HepG2 (cell line): ENCODE results near the gene DDR2. TPM values are rescaled to one million over a fixed set of nuclear protein-coding genes. Genes with fewer than 3 reads are reported as not detected.

Experiments
- ATAC-seq: fragments of 200-7000 bp; cut with Tn5 transposase; 3 replicates; pipeline ENCODE4 v1.9.1; 2020; ENCODE audit warnings: mild to moderate bottlenecking, moderate library complexity
- BruUV-seq: library from RNA; stranded (reverse); fragments of 400-500 nt; replicated peaks from 2 replicates; lab custom pipeline; 2021; lab: Mats Ljungman, UMichigan
- CTCF ChIA-PET: fragments of 300-600 bp; formaldehyde crosslinking; extraction: SDS; loops from one replicate; lab custom pipeline; 2021; ENCODE audit warnings: low total read pairs, inconsistent platforms, low intra/inter-chr PET ratio; lab: Yijun Ruan, JAX
- POLR2A ChIA-PET: fragments of 350-600 bp; sonication (Branson Sonifier 250); formaldehyde crosslinking; loops from one replicate; lab custom pipeline; 2020; ENCODE audit warnings: antibody characterized with exemption, inconsistent platforms; lab: Yijun Ruan, JAX
- DNase-seq: peaks from one replicate; pipeline ENCODE4 v3.0.0-alpha.2; 2015; ENCODE audit warnings: low spot score
- FAIRE-seq: peaks from 3 replicates; lab custom pipeline; 2011; peaks lifted over from hg19 to GRCh38; lab: Jason Lieb, UNC
- H2AFZ ChIP-seq: one replicate; pipeline ENCODE4 v1.6.1; 2011; ENCODE audit warnings: low read length, inconsistent platforms
- H3K27ac ChIP-seq: fragments of 300-600 bp; 3 replicates; pipeline ENCODE4 v1.8.0; 2011; ENCODE audit warnings: mixed run types, mild to moderate bottlenecking, mixed read lengths, low read length, inconsistent platforms; ENCODE audit not compliant: insufficient read depth; ENCODE audit errors: extremely low read length
- H3K27me3 ChIP-seq, 2 experiments: fragments of 200-600 bp in 1 of 2; 2 replicates in 1 of 2; 3 replicates in 1 of 2; pipeline versions ENCODE4 v1.6.0 to v1.8.0; 2011; ENCODE audit warnings: low read length in 2 of 2, mild to moderate bottlenecking in 2 of 2, moderate library complexity in 2 of 2, inconsistent platforms in 1 of 2; ENCODE audit not compliant: insufficient read depth in 2 of 2, control insufficient read depth in 1 of 2
- H3K36me3 ChIP-seq, 2 experiments: fragments of 200-600 bp in 1 of 2; replicated peaks in 1 of 2; 2 replicates in 1 of 2; 3 replicates in 1 of 2; pipeline versions ENCODE4 v1.5.1 to v1.8.0; 2011; ENCODE audit warnings: low read length in 2 of 2, inconsistent platforms in 1 of 2; ENCODE audit not compliant: insufficient read depth in 2 of 2, control insufficient read depth in 1 of 2
- H3K4me1 ChIP-seq: 2 replicates; pipeline ENCODE4 v1.5.1; 2012; ENCODE audit warnings: low read length, inconsistent platforms; ENCODE audit not compliant: insufficient read depth
- H3K4me2 ChIP-seq: 2 replicates; pipeline ENCODE4 v1.6.0; 2011; ENCODE audit warnings: low read depth, low read length, inconsistent platforms
- H3K4me3 ChIP-seq, 3 experiments: fragments of 200-600 bp in 1 of 3; sonication (generic), shearing (Covaris generic) in 1 of 3; replicated peaks in 1 of 3; 2 replicates each; pipeline ENCODE4 v1.5.1; 2011 to 2016; ENCODE audit warnings: low read length in 3 of 3, inconsistent platforms in 2 of 3, low read depth in 2 of 3, mild to moderate bottlenecking in 2 of 3, control low read depth in 1 of 3, mixed read lengths in 1 of 3; ENCODE audit not compliant: insufficient read depth in 1 of 3
- H3K79me2 ChIP-seq: one replicate; pipeline ENCODE4 v1.6.1; 2011; ENCODE audit warnings: low read length, inconsistent platforms; ENCODE audit not compliant: insufficient read depth
- H3K9ac ChIP-seq: 2 replicates; pipeline ENCODE4 v1.6.0; 2011; ENCODE audit warnings: mild to moderate bottlenecking, low read depth, low read length, inconsistent platforms; ENCODE audit not compliant: insufficient read depth
- H3K9me3 ChIP-seq: 2 replicates; pipeline ENCODE4 v1.5.1; 2012; ENCODE audit warnings: mild to moderate bottlenecking, low read length
- H4K20me1 ChIP-seq: 2 replicates; pipeline ENCODE4 v1.6.0; 2011; ENCODE audit warnings: inconsistent platforms, mild to moderate bottlenecking, low read length, moderate library complexity; ENCODE audit not compliant: insufficient read depth
- BRCA1 ChIP-seq: sonication (generic); formaldehyde crosslinking; IDR thresholded peaks from 2 replicates; pipeline ENCODE4 v1.4.0; 2020; ENCODE audit warnings: missing genetic modification reagents
- IRF9 ChIP-seq: sonication (generic); formaldehyde crosslinking; IDR thresholded peaks from 2 replicates; pipeline ENCODE4 v1.8.0; 2022; ENCODE audit warnings: missing genetic modification reagents, mild to moderate bottlenecking, borderline replicate concordance
- KDM3A ChIP-seq: IDR thresholded peaks from 2 replicates; pipeline ENCODE4 v1.6.1; 2018; ENCODE audit warnings: low read depth, missing compliant biosample characterization
- MEF2D ChIP-seq: sonication (generic); formaldehyde crosslinking; IDR thresholded peaks from 2 replicates; pipeline ENCODE4 v1.5.1; 2020; ENCODE audit warnings: mild to moderate bottlenecking, missing genetic modification reagents
- MLLT10 ChIP-seq: sonication (generic); formaldehyde crosslinking; IDR thresholded peaks from 2 replicates; pipeline ENCODE4 v1.4.0; 2020; ENCODE audit warnings: missing genetic modification reagents
- NFATC3 ChIP-seq: sonication (generic); formaldehyde crosslinking; IDR thresholded peaks from 2 replicates; pipeline ENCODE4 v1.5.1; 2020; ENCODE audit warnings: mild to moderate bottlenecking, missing genetic modification reagents
- POLR2A ChIP-seq, 2 experiments: IDR thresholded peaks; 2 replicates each; pipeline ENCODE4 v1.6.1; 2011; ENCODE audit warnings: low read depth in 2 of 2, low read length in 2 of 2, mild to moderate bottlenecking in 1 of 2, moderate library complexity in 1 of 2; ENCODE audit not compliant: insufficient read depth in 1 of 2
- RELA ChIP-seq: sonication (generic); formaldehyde crosslinking; IDR thresholded peaks from 2 replicates; pipeline ENCODE4 v1.4.0; 2020; ENCODE audit warnings: missing genetic modification reagents
- WIZ ChIP-seq: sonication (generic); formaldehyde crosslinking; IDR thresholded peaks from 2 replicates; pipeline ENCODE4 v1.5.1; 2020; ENCODE audit warnings: mild to moderate bottlenecking, missing genetic modification reagents
- ZBTB10 ChIP-seq: sonication (generic); formaldehyde crosslinking; IDR thresholded peaks from 2 replicates; pipeline ENCODE4 v1.4.0; 2020; ENCODE audit warnings: missing genetic modification reagents, borderline replicate concordance
- ZBTB44 ChIP-seq: sonication (generic); formaldehyde crosslinking; IDR thresholded peaks from 2 replicates; pipeline ENCODE4 v1.4.0; 2020; ENCODE audit warnings: missing genetic modification reagents
- ZNF547 ChIP-seq: sonication (generic); formaldehyde crosslinking; IDR thresholded peaks from 2 replicates; pipeline ENCODE4 v1.5.1; 2020; ENCODE audit warnings: mild to moderate bottlenecking, missing genetic modification reagents
- ZNF552 ChIP-seq: sonication (generic); formaldehyde crosslinking; IDR thresholded peaks from 2 replicates; pipeline ENCODE4 v1.9.0; 2022; ENCODE audit warnings: missing genetic modification reagents, mild to moderate bottlenecking, borderline replicate concordance
- ZNF562 ChIP-seq: sonication (generic); formaldehyde crosslinking; IDR thresholded peaks from 2 replicates; pipeline ENCODE4 v1.8.0; 2022; ENCODE audit warnings: missing genetic modification reagents, borderline replicate concordance
- WGBS: methylation state at CpG from one replicate; pipeline ENCODE4 v1.1.6; 2017; ENCODE audit warnings: low lambda C conversion rate; 5-methylcytosine and 5-hydroxymethylcytosine counted together
- in situ Hi-C: cut with HindIII; loops from 2 replicates; pipeline ENCODE4 v1.10.0; 2017; ENCODE audit warnings: low pct_unique_long_range_greater_than_20kb; ENCODE audit not compliant: extremely low pct_ligation_motif_present
- intact Hi-C: fragments of 100-400 bp; cut with micrococcal nuclease; formaldehyde crosslinking; loops from one replicate; pipeline ENCODE4 v1.10.0; 2022; ENCODE audit not compliant: unreplicated experiment
- polyA plus RNA-seq, 8 experiments: library from polyadenylated mRNA; depleted of rRNA in 3 of 8; stranded (reverse) in 7 of 8; unstranded in 1 of 8; fragments of >200 nt; fragmentation: Illumina TruSeq in 4 of 8; extraction: Trizol in 4 of 8; gene quantifications; 2 replicates each; pipeline versions ENCODE4 v1.2.1 to v1.2.3, GENCODE V29; 2011 to 2016; ENCODE audit warnings: low read depth in 4 of 8, missing spikeins in 1 of 8, mixed read lengths in 1 of 8; ENCODE audit not compliant: insufficient read depth in 1 of 8
- total RNA-seq, 5 experiments: library from RNA; depleted of rRNA; stranded (reverse); fragments of >200 nt; fragmentation: Illumina TruSeq; extraction: Trizol; gene quantifications; 2 replicates each; pipeline ENCODE4 v1.2.3, GENCODE V29; 2016; ENCODE audit warnings: low read depth in 1 of 5

Gene DDR2
- total and polyA plus RNA-seq, 2 of the 13 experiments (the other 11 are each of a cell fraction or from before 2014, with no cell fraction given) = 0.36 to 0.38 TPM

DNA sequence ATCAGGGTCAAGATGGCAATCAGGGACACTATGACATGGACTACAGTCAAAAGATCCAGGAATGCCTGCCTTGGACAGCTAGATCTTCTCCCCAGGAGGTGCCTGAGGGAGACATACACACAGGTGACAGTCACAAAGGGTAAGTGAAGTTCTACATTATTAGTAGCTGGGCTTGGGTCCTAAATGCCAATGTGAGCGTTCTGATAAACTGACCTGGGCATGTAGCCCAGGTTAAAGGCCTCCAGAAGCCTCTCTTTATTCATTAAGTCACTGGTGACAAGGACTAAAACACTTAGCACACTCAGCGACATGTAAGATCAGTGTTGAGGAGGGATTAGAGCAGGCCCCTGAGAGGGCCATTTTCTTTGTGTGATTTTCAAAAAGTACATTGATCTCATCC is 109.3 kb downstream of the DDR2 start:
- Histone ChIP-seq H3K4me2 (no peak overlapping the region), H3K9me3 (no peaks in the 10 kb centered on the region), H3K4me1 (peaks cover 18% of the 10 kb centered on the region), H3K4me3 (no peak overlapping the region)
- in situ Hi-C loops = no loop called here
- CTCF ChIA-PET = no interaction called here
- TF ChIP-seq ZNF552 = no peak
- no peak for TF ChIP-seq ZBTB10
- no peak for TF ChIP-seq IRF9 (CRISPR knock-in tag)
- no peak for TF ChIP-seq WIZ (CRISPR knock-in tag)
- no peak for TF ChIP-seq ZNF547 (CRISPR knock-in tag)
- TF ChIP-seq BRCA1 (CRISPR knock-in tag) = no peak
- no peak for TF ChIP-seq ZBTB44 (CRISPR knock-in tag)
- TF ChIP-seq NFATC3 (CRISPR knock-in tag) = no peak
- TF ChIP-seq RELA (CRISPR knock-in tag) = no peak
- no peak for TF ChIP-seq KDM3A (CRISPR knock-in tag)
- TF ChIP-seq ZNF562 (CRISPR knock-in tag) = no peak
- TF ChIP-seq POLR2A (IDR thresholded peaks at IDR 0.05; ENCODE audit: insufficient read depth in 1 of 2, low read depth in 2 of 2, low read length in 2 of 2) = no peak
- TF ChIP-seq MEF2D (CRISPR knock-in tag) = no peak
- no peak for TF ChIP-seq MLLT10
- TF ChIP-seq, all 625 proteins: peak for 0
- no peak overlapping the region for H3K9ac ChIP-seq
- no peaks in the 10 kb centered on the region for H3K36me3 ChIP-seq
- H2AFZ ChIP-seq = no peak overlapping the region
- no peaks in the 10 kb centered on the region for H3K27me3 ChIP-seq
- intact Hi-C loops = no loop called here
- POLR2A ChIA-PET = no interaction called here
- H3K79me2 ChIP-seq = no peaks in the 10 kb centered on the region
- H4K20me1 ChIP-seq = no peaks in the 10 kb centered on the region
- no peak for ATAC-seq
- BruUV-seq = no TSS peak
- WGBS = 93% methylated on average over 2 of the region's 2 CpGs
- DNase-seq = no peak
- no peak overlapping the region for H3K27ac ChIP-seq
- no peak for FAIRE-seq
